Osteoblast (primary cell): ENCODE data around the gene CPSF7. TPM values are rescaled to one million over a fixed set of nuclear protein-coding genes. Genes with fewer than 3 reads are reported as not detected.

ENCODE experiments used
- DNase-seq: peaks from one replicate; pipeline ENCODE4 v3.0.0; 2011; ENCODE audit warnings: low spot score, mixed read lengths; ENCODE audit not compliant: insufficient read length; ENCODE audit errors: missing footprints
- H2AFZ ChIP-seq: 2 replicates; pipeline ENCODE4 v1.6.0; 2011; ENCODE audit warnings: mild to moderate bottlenecking, low read length
- H3K27ac ChIP-seq: 2 replicates; pipeline ENCODE4 v1.5.1; 2011; ENCODE audit warnings: mild to moderate bottlenecking, low read depth, low read length, moderate library complexity
- H3K27me3 ChIP-seq: 2 replicates; pipeline ENCODE4 v1.6.0; 2012; ENCODE audit warnings: mild to moderate bottlenecking, control low read depth, inconsistent platforms, low read length, moderate library complexity; ENCODE audit not compliant: insufficient read depth
- H3K36me3 ChIP-seq: 2 replicates; pipeline ENCODE4 v1.5.1; 2011; ENCODE audit warnings: mild to moderate bottlenecking, low read length, control low read depth, moderate library complexity; ENCODE audit not compliant: insufficient read depth
- H3K4me1 ChIP-seq: 2 replicates; pipeline ENCODE4 v1.5.1; 2011; ENCODE audit warnings: mild to moderate bottlenecking, low read length, control low read depth, moderate library complexity; ENCODE audit not compliant: insufficient read depth
- H3K4me2 ChIP-seq: 2 replicates; pipeline ENCODE4 v1.6.0; 2011; ENCODE audit warnings: mild to moderate bottlenecking, low read length; ENCODE audit not compliant: insufficient read depth
- H3K4me3 ChIP-seq: fragments of 200-600 bp; sonication (generic); 3 replicates; pipeline ENCODE4 v1.5.1; 2012; ENCODE audit warnings: mild to moderate bottlenecking, low read length, inconsistent platforms; ENCODE audit not compliant: insufficient read depth
- H3K79me2 ChIP-seq: 2 replicates; pipeline ENCODE4 v1.6.0; 2012; ENCODE audit warnings: mild to moderate bottlenecking, low read length, control low read depth, inconsistent platforms; ENCODE audit not compliant: insufficient read depth
- H3K9me3 ChIP-seq: 2 replicates; pipeline ENCODE4 v1.5.1; 2011; ENCODE audit warnings: low read depth, low read length, control low read depth
- H4K20me1 ChIP-seq: 2 replicates; pipeline ENCODE4 v1.6.0; 2012; ENCODE audit warnings: mild to moderate bottlenecking, low read length, control low read depth; ENCODE audit not compliant: insufficient read depth
- CTCF ChIP-seq: IDR thresholded peaks from 2 replicates; pipeline ENCODE4 v1.5.1; 2011; ENCODE audit warnings: mild to moderate bottlenecking, low read depth, low read length, moderate library complexity; ENCODE audit errors: extremely low read depth
- total RNA-seq: library from RNA; depleted of rRNA; stranded (reverse); fragments of >200 nt; gene quantifications from 2 replicates; pipeline ENCODE4 v1.2.3, GENCODE V29; 2012

The CPSF7 gene
- total RNA-seq, 1 donor = 29.0 TPM

- no peak overlapping the region for H3K27ac ChIP-seq
- peaks cover 54% of the 10 kb centered on the region for H3K36me3 ChIP-seq
- TF ChIP-seq CTCF = no peak
- no peak for DNase-seq
- H3K9me3 ChIP-seq = no peaks in the 10 kb centered on the region
- H3K4me2 ChIP-seq = no peak overlapping the region
- H4K20me1 ChIP-seq = peaks cover 24% of the 10 kb centered on the region
- H3K4me1 ChIP-seq = peaks cover 20% of the 10 kb centered on the region
- no peak overlapping the region for H3K4me3 ChIP-seq
- H3K27me3 ChIP-seq = no peaks in the 10 kb centered on the region
- peaks cover 29% of the 10 kb centered on the region for H3K79me2 ChIP-seq
- H2AFZ ChIP-seq = no peak overlapping the region
These were observed 18.1 kb upstream of the CPSF7 start for GRCh38 chr11:61447601-61448551.

DNA sequence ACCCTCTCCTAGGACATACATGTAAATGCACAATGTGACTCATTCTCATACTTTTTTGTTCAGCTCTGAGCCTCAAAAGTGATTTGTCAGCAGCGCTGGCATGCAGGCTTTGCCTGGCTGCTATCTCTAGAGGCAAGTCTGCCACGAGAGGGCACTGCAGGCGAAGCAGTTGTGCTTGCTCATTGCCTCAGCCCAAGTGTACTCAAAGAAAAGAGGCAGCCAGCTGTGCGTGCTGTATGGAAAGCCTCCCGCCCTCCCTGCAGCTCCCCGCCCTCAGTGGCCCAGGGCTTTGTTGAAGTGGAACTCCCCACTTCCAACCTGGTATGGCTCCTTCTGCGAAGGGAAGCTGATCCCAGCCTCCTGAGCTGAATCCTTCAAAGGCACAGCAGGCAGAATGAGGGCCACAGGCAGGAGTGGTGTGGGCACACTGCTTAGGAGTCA is 16.5 kb upstream of the CPSF7 start:
- H4K20me1 ChIP-seq = peaks cover 24% of the 10 kb centered on the region
- peaks cover 61% of the 10 kb centered on the region for H3K36me3 ChIP-seq
- H3K4me2 ChIP-seq = no peak overlapping the region
- H3K27me3 ChIP-seq = no peaks in the 10 kb centered on the region
- no peak overlapping the region for H3K4me3 ChIP-seq
- no peaks in the 10 kb centered on the region for H3K9me3 ChIP-seq
- peak; percentile 99 for TF ChIP-seq CTCF
- peaks cover 45% of the 10 kb centered on the region for H3K79me2 ChIP-seq
- H3K27ac ChIP-seq = peak overlapping the region; percentile 57
- peaks cover 20% of the 10 kb centered on the region for H3K4me1 ChIP-seq
- no peak overlapping the region for H2AFZ ChIP-seq
- DNase-seq = peak; percentile 97

- peaks cover 57% of the 10 kb centered on the region for H3K36me3 ChIP-seq
- H2AFZ ChIP-seq = no peak overlapping the region
- no peaks in the 10 kb centered on the region for H3K27me3 ChIP-seq
- no peak overlapping the region for H3K4me2 ChIP-seq
- H3K4me1 ChIP-seq = peaks cover 20% of the 10 kb centered on the region
- peaks cover 24% of the 10 kb centered on the region for H4K20me1 ChIP-seq
- TF ChIP-seq CTCF = no peak
- DNase-seq = peak; percentile 67
- H3K9me3 ChIP-seq = no peaks in the 10 kb centered on the region
- no peak overlapping the region for H3K4me3 ChIP-seq
- peaks cover 51% of the 10 kb centered on the region for H3K79me2 ChIP-seq
- peak overlapping the region; percentile 26 for H3K27ac ChIP-seq
These were observed 15.7 kb upstream of the CPSF7 start for GRCh38 chr11:61445516-61445915.

GRCh38 chr11:61442616-61443015 is 12.8 kb upstream of the CPSF7 start:
- TF ChIP-seq CTCF = no peak
- Histone ChIP-seq H3K9me3 (no peaks in the 10 kb centered on the region), H3K27me3 (no peaks in the 10 kb centered on the region), H3K4me2 (no peak overlapping the region), H2AFZ (no peak overlapping the region), H3K36me3 (peaks cover 55% of the 10 kb centered on the region), H3K27ac (no peak overlapping the region), H3K4me3 (no peak overlapping the region), H3K79me2 (peaks cover 64% of the 10 kb centered on the region), H4K20me1 (peaks cover 23% of the 10 kb centered on the region), H3K4me1 (peaks cover 20% of the 10 kb centered on the region)
- DNase-seq = no peak
